ENCODE data around the gene AMHR2.

Gene AMHR2

DNA sequence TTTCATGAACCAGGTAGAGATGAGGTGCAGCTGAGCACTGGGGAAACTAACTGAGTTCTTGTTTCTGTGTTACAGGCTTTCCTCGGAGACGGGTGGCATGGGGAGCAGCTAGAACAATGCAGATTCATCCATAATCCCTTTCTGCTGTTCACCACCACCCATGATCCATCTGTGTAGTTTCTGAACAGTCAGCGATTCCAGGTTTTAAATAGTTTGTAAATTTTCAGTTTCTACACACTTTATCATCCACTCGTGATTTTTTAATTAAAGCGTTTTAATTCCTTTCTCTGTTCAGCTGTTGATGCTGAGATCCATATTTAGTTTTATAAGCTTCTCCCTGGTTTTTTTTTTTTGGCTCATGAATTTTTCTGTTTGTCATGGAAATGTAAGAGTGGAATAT lies 55.7 kb downstream of the AMHR2 start:
- DNase-seq (ENCODE audit: extremely low read depth in 1 of 2, low read depth in 1 of 2), result no peak

DNA sequence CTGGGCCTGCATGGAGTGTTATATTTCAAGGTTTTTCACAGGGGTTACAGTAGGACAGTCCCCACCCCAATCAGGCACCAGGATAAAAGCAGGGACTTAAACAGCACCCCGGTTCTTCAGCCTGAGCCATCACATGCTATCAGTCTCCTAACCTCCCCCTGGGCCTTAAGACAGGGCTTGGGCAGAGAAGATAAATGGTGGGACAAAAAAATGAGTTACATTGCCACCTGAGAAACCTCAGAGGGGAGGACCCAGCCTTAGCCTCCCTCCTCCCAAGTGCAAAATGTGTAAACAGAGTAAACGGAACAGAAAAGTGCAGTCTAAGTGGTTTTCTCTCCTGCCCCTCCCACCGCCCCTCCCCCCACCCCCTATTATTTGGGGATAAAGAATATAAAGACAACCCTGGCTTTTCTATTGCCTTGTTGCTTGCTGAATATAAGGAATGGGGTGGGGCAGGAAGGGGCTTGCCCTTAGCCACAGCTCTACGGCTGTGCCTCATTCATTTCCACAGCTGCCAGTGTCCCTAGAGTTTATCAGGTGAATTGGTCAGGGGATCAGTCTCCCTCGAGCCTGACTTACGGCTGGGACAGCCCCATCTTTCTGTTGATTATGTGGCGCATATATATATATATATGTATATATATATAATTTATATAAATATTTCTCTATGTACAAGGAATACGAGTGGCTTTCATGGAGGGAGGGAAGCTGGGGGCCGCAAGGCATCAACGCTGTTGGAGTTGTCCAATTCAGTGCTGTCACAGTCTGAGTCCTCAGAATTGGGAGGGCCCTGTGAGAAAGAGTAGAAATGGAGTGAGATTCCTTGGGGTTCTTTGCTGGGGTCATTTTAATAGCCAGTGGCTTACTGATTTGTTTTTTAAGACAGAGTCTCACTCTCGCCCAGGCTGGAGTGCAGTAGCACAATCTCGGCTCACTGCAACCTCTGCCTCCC lies 57.1 kb downstream of the AMHR2 start:
- no peak for DNase-seq (ENCODE audit: extremely low read depth in 1 of 2, low read depth in 1 of 2)

All from activated CD8-positive, alpha-beta memory T cell treated with anti-CD3 and anti-CD28 coated beads for 1 hour (primary cell).